Activated T-cell treated with anti-CD3 and anti-CD28 coated beads, Interleukin-2, amount 50 U/mL, for 48 hours (primary cell): ENCODE measurements around the gene MYL1.

Experiments
- DNase-seq, 2 experiments: peaks; one replicate each; pipeline ENCODE4 v3.0.0-alpha.2; 2020

MYL1 gene

GRCh38 chr2:210315015-210315788, at the start of gene MYL1:
TSS of gene MYL1 (minus strand) at chr2:210315174. CDS start at chr2:210315042, 132 bp downstream.
- no peak for DNase-seq

- no peak for DNase-seq
Observed at GRCh38 chr2:210363876-210364275, 48.9 kb upstream of the MYL1 start.

DNA sequence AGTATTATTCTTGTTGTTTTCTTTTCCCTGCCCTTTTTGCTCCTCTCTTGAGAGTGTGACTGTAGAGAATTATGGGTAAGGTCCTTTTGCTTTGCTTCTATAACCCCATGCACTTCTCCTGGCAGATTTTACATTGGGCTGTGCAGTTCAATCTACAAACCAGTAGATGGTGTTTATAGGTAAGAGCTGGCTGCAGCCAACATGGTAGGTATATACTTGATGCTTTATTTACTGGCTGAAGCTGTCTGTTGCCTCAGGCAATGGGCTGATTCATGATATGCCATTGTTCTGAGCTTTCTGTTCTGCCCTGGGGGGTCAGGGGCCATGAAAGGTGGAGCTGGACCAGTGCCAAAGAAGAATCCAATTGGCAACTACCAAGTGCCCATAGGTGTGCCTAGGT, 48.3 kb upstream of the MYL1 start:
- DNase-seq: no peak

DNA sequence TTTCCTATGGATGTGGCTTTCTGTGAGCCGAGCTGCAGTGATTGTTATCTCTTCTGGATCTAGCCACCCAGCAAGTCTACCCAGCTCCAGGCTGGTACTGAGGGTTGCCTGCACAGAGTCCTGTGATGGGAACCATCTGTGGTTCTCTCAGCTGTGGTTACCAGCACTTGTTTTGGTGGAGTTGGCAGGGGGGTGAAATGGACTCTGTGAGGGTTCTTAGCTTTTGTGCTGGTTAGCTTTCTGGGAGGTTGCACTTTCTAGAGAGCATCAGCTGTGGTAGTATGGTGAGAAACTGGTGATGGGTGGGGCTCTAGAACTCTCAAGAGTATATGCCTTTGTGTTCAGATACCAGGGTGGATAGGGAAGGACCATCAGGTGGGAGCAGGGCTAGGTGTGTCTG, 45.4 kb upstream of the MYL1 start:
- no peak for DNase-seq

DNA sequence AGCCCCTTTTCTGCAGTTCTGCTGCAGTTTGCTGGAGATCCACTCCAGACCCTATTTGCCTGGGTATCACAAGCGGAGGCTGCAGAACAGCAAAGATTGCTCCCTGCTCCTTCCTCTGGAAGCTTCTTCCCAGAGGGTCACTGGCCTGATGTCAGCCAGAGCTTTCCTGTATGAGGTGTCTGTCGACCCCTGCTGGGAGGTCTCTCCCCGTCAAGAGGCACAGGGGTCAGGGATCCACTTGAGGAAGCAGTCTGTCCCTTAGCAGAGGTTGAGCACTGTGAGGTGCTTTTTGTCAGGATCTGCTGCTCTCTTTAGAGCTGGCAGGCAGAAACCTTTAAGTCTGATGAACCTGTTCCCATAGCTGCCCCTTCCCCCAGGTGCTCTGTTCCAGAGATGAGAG, 42.0 kb upstream of the MYL1 start:
- no peak for DNase-seq

- no peak for DNase-seq
Observed at GRCh38 chr2:210337159-210337558, 22.2 kb upstream of the MYL1 start.

DNA sequence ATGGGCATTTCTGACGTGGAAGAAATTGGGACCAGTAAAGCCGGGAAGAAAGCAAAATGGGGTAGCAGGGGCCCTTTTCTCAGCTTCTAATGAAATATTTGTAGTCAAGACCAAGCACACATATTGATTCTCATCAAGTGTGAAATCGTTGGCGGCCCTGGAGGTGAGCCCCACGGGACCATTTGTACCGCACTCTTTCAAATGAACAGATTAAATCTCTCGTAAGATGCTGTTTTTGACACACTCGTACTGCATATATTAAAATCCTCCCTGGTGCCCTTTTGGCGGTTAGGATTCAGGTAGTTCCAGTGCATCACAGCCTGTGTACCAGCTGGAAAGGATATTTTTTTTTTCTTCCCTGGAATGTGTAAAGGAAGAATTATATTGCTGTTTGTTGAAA, 9.9 kb upstream of the MYL1 start:
- no peak for DNase-seq

DNA sequence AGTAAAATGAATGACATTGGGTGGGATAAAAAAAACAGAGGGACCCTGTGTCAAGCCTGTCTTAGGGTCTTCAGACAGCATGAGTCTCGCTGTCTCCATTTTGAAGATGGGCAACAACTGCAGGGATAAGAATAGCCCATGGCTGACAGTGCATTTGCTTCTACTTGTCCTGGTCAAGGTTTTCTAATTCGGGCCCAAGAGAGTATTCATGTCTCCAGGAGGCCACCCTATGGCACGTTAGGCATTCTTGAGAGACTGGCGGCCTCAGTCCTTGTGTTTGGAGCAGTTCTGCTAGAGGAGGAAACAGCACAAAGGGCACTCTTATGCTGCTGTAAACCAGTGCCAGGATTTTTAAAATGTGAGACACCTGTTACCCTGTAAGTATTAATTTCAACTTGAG, 9.5 kb upstream of the MYL1 start:
- no peak for DNase-seq

GRCh38 chr2:210323003-210323402, 8.0 kb upstream of the MYL1 start:
- no peak for DNase-seq

DNA sequence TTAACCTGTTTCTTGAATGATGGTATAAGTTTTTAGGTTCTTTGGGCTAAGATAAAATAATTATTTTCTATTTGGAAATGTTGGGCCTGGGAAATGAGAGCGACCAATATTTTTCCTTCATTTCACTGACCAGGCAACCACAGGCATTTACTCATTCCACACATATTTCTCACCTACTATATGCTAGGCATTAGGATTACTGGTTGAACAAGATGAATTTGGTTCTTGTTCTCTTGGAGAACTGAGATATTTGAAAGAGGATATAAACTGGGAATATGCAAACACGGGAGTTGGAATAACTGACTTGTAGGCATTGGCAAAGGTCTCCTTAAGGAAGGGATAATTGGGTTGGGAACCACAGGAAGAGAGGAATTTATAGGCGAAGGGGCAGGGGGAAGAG, 3.9 kb upstream of the MYL1 start:
- no peak for DNase-seq

GRCh38 chr2:210318486-210318885, 3.5 kb upstream of the MYL1 start:
- no peak for DNase-seq

DNA sequence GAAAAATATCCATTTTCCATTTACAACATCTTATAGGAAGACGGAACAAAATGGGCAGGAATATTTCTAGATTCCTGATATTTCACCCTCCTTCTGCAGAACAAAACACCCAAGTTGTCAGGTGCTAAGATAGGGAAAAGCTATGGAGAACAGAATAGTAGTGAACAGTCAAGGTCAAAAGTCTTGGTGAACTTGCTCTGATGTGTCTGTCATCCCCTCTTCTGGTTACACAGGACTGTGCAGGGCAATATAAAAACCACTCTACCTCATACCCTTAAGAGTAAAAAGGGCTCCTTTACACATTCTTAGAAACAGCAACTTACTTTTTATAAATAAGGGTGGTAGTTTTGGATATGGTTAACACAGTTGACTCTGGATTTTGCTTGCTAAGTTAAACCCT, 4.4 kb downstream of the MYL1 start:
- DNase-seq: no peak

DNA sequence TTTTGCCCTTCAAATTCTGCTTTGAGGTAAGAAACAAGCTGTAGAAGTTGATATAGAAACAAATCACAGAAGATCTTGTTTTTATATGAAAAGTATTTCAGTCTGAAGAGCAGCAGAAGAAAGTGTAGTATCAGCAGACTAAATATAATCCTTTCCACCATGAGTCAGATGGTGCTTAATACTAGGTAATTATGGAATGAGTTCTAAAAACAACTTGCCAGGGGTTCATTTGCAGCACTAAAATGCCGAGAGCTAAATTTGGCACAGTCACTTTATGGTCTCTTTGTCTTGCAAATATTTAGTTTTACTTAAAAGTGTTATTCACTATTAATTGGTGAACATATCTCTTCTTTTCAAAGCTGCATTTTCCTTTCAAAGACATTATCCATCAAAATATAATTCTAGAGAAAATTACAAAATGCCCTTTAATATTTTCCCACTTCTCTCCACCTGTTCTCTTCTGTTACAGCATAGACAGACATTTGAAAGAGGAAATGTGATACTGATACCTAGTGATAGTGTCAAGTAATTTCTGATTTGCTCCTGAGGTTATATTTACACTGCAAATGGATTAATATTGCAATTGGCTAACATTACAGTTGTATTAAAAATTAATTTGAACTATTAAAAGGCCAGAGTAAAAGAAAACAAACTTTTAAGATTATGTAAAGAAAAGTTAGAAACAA, 5.3 kb downstream of the MYL1 start:
- no peak for DNase-seq

GRCh38 chr2:210303498-210303897, 11.5 kb downstream of the MYL1 start:
- DNase-seq: no peak

GRCh38 chr2:210302326-210302725, 12.6 kb downstream of the MYL1 start:
- DNase-seq: no peak

DNA sequence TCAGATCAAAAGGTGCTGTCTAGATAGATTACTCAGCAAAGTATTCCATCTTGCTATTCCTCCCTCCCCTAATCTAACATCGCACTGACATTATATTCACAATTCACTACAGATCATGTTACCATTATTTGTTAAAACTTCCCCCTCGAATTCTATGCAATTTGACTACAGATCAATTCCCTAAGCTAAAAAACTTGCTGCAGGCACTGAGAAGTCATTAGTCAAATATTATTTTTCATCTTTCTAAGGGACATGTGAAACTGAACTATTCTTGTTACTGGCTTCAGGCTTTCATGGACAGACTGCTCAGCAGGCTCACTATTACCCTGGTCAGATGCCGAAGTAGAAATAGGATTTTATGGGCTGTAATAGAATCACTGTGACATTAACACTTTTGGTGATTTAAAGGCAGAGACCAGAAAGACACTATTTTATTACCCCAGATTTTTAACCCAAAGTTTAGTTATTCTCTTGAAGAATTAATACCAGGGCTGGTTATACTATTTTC, 15.1 kb downstream of the MYL1 start:
- no peak for DNase-seq

- DNase-seq: no peak
Observed at GRCh38 chr2:210288408-210288807, 26.6 kb downstream of the MYL1 start.

DNA sequence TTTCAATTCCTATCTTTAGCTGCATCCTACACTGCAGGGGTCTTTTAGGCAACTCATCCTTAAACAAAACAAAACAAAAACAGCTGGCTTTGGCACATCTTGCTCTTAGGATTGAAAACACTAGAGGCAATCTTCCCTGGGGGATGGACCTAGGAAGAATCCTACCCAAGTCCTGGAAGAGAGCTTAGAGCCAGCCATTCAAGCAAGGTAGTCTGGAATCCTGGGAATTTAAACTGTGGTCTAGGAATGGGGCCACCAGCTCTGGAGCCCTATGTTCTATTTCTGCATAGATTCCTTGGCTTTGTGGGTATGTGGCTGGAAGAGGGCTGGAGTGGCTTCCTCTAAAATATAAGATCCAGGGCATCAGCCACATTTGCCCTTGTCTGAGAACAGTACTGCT, 27.7 kb downstream of the MYL1 start:
- no peak for DNase-seq

- DNase-seq: no peak
Observed at GRCh38 chr2:210286123-210286680, 28.8 kb downstream of the MYL1 start.

DNA sequence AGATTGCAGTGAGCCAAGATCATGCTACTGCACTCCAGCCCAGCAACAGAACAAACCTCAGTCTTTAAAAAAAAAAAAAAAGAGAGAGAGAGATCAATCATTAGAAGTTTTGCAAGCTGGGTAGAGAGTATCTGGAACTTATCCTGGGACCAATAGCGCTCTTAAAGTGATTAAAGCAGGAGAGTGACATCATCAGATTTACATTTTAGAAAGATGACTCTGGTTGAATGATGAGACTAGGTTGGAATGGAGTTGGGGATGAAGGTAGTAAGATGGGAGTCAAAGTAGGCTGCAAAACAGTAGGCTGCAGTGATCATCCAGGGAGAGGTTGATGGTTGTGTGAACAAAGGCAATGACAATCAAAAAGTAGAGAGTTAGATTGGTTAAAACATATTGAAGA, 37.8 kb downstream of the MYL1 start:
- no peak for DNase-seq

GRCh38 chr2:210271300-210271699, 43.7 kb downstream of the MYL1 start:
- no peak for DNase-seq

- DNase-seq: no peak
Observed at GRCh38 chr2:210269148-210269547, 45.8 kb downstream of the MYL1 start.

- no peak for DNase-seq
Observed at GRCh38 chr2:210268281-210268680, 46.7 kb downstream of the MYL1 start.

DNA sequence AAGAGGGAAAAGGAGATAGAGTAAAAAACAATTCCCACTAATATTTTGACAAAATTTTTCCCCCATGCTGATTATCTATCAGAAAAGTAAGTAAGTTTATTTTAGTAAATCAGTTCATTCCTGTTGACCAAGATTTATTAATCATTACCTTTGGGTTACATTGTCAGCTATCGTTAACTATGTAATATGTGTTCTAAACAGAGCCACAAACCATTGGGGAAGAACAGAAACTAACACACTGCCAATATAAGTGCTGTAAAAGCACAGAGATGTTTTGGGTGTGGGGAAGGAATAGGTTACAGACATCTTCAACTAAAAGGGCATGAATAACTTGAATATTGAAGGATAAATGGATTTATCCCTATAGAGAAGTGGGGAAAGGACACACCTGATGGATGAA, 47.3 kb downstream of the MYL1 start:
- no peak for DNase-seq
